GM21528 (cell line): ENCODE data around the gene DPF1.

Source experiments
- ATAC-seq: cut with Tn5 transposase; IDR thresholded peaks from one replicate; pipeline ENCODE4 v1.9.1; 2021; ENCODE audit warnings: mild to moderate bottlenecking, moderate library complexity; ENCODE audit not compliant: unreplicated experiment, low FRiP score

The DPF1 gene

DNA sequence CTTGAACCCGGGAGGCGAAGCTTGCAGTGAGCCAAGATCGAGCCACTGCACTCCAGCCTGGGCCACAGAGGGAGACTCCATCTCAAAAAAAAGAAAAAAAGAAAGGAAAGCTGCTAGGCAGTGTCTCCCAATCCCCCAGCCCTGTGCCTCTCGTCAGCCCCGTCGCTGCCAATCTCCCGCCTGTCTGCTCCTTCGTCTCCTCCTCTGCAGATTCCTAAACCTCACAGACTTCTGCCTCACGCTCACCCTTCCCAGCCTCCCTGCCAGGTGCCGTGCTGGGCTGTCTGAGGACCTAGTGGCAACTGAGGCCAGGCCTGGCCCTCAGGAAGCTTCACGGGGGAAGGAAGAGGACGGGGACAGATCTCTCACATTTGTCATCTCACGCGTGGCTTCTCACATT is 21.5 kb downstream of the DPF1 start:
- no peak for ATAC-seq

DNA sequence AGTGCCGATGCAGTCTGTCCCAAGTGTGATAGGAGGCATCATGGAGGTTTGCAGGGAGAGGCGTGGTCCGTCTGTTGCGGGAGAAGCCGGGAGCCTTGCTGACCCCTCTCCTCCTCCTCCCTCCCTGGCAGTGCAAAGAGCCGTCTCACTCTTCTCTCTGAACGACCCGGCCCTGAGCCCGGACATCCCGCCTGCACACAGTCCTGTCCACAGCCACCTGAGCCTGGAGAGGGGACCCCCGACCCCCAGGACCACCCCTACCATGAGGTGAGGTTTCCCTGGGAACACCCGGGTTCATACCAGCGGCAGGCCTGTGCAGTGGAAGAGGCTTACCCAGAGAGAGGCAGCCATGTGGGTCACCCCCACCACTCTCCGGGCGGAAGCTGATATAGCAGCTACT is 22.3 kb downstream of the DPF1 start:
- no peak for ATAC-seq

DNA sequence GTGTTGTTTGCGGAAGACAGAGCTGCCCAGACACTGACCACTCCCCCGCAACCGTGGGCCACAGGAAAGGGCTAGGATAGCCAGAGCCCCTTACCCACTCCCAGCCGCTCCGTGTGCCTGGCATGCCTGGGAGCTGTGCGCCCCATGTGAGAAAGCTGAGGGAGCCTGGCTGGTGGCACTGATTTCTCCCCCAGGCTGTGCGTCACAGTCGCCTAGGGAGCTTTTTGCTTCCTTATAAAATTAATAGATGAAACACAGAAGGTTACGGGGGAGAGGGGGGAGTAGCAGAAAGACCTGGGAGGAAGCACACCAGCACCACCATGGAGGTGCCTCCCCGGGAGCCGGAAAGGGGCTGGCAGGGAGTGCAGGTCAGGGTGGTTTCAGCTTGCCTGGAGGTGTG is 24.7 kb downstream of the DPF1 start:
- ATAC-seq, result no peak

DNA sequence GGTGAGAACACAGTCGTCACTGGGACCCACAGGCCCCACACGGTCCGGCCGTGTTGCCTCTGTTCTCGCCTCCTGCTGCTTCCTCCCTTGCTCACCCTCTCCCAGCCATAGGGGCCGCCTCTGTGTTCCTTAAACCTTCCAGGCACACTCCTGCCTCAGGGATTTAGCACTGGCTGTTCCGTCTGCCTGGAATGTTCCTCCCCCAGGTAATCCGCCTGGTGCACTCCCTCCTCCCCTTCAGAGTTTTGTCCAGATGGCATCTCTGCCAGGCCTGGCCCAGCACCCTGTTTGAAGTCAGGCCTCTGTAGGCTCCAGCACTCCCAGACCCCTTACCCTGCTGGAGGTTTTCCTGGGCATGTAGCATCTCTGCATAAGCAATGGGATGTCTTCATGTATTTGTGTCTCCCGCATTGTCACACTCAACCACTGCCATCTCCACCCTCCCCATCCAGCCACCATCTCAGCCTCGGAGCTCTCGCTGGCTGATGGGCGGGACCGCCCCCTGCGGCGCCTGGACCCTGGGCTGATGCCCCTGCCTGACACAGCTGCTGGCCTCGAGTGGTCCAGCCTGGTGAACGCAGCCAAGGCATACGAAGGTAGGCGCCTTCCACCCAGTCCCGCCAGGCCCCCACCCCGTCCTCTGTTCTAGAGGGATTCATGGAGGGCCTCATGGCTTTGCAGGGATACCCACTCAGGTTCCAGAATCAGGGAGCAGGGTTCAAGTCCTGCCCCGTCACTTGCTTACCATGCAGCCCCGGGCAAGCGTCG is 25.9 kb downstream of the DPF1 start:
- ATAC-seq, result no peak

DNA sequence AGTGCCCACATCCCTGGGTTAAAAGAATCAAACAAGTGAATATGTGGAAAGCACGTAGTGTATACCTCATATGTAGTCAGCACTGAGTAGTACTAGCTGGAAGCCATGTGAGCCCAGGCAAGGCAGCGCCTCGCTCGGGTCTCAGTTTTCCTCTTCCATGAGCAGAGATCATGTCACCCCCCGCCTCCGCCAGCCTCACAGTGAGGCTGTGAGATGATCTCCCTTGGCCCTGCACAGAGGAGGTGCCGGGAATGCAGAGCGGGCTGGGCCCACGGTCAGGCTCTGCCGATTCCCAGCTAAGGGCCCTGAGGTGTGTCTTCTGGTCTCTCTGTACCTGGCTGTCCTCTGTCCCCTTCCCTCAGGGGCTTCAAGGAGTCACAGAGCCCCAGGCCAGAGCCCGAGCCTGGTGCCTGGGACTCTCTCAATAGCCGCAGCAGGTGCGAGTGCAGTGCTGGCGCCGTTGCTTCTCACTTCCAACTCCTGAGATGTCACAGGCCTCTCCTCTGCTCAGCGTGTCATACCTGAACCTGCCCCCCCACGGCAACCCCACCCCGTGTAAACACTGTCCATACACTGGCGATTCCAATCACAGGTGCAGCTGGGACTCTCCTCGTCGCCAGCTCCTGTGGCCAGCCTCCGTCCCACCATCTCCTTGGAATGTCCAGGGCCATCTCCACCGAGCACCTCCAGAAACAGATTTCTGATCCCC is 26.9 kb downstream of the DPF1 start:
- no peak for ATAC-seq

DNA sequence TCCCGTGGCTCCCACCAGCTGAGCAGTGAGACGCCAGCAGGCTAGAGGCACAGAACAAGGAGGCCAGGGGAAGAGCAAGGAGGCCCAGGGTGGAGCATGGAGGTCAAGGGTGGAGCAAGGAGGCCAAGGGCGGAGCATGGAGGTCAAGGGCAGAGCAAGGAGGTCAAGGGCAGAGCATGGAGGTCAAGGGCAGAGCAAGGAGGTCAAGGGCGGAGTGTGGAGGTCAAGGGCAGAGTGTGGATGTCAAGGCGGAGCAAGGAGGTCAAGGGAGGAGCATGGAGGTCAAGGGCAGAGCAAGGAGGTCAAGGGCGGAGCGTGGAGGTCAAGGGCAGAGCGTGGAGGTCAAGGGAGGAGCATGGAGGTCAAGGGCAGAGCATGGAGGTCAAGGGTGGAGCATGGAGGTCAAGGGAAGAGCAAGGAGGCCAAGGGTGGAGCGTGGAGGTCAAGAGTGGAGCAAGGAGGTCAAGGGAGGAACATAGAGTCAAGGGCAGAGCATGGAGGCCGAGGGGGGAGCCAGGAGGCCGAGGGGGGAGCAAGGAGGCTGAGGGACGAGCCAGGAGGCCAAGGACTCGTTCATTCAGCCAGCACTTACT is 27.7 kb downstream of the DPF1 start:
- ATAC-seq, result no peak

DNA sequence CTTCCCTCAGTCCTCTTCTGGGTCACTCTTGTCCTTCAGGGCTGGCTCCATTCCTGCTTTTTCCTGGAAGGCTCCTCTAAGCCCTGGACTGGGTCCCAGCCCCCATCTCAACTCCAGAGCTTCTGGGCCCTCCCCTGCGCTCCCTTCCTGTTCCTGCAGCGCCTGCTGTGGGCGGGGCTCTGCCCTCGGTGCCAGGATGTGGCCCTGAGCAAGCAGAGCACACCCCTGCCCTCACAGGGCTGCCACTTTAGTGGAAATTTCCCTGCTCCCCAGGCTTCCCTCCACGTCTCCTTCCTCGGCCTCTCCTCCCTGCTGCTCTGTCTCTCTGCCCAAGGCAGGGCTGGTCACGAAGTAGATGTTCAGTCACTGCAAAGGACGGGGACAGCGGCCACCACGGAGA is 28.8 kb downstream of the DPF1 start:
- no peak for ATAC-seq

DNA sequence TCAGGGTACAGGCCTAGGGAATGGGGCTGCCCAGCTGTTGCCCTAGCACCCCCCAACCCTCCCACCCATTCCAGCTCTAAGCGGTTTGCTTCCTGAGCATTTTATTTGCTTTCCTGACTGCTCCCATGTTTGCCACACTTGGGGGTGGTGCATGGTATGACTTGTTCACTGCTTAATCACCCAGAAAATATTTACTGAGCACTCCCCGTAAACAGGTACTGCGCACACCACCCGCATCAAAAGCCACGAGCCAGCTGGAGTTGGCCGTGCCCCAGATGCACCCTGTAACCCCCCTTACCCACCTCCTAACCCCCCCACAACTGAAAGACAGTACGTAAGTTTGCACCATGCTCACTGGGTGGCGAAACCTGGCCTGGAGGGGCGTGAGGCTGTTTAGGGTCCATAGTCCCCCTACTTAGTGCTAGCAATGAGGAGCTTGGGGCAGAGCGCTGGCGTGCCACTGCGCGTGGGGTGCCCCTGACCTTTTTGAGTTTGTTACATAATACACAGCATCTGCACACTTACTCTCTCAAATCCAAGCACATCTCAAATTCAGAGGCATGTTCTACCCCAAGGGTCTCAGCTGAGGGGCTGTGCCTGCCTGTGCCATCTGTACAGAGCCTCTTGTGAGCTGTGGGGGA is 29.8 kb downstream of the DPF1 start:
- no peak for ATAC-seq

DNA sequence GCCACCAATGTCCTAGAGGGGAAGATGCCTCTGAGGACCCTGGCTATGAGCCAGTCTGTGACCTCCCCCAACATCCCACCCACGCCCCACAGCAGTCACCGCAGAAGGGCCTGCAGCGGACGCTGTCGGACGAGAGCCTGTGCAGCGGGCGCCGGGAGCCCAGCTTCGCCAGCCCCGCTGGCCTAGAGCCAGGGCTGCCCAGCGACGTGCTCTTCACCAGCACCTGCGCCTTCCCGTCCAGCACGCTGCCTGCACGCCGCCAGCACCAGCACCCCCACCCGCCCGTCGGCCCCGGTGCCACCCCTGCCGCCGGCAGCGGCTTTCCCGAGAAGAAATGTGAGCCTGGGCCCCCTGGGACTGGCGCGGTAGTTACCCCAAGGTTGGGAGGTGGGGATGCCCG is 30.6 kb downstream of the DPF1 start:
- no peak for ATAC-seq

DNA sequence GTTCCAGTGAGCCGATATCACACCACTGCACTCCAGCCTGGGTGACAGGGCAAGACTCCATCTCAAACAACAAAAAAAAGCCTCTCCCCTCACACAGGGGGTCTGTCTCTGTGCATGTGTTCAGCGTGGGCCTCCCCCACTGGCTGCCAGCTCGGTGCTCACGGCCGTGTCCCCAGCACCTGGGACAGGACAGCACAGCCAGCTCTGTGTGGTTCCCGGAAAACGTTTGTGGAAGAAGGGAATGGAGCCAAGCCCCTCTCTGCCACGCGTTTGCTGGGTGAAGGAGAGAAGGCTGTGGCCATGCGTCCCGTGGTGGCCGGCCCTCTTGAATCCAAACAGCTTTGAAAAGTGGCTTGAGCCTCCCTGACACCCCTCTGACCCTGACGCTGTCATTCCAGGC is 32.3 kb downstream of the DPF1 start:
- ATAC-seq, result no peak

DNA sequence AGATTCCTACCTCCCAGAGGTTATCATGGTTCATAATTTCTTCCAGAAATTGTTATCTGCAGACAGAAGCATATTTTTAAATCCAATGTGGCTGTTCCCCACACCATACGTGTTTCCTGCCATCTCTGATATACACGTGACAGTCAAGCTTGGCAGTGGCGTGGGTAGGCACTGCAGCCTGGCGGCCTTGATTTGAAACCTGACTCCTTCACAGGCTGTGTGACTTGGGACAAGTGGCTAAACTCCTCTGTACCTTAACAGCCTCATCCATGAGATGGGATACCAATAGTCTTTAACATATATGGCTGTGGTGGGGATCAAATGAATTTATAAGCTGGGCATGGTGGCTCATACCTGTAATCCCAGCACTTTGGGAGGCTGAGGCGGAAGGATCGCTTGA is 33.2 kb downstream of the DPF1 start:
- no peak for ATAC-seq

DNA sequence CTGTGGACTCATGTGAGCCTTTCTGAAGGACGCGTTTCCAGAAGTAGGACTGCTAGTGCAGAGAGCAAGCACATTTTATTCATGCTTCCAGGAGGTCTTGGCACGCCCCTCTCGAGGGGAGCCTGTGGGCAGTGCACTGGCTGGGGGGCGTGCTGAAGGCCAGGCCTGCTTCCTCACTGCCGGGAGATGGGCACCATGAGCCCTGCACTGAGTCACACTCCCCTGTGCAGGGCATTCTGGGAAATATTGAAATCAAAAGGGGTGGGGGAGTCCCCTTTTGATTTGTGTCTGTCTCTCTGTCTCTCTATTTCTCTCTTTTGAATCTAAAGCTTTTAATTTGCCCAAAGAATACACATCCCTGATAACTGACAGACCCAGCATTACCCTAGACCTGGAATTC is 34.0 kb downstream of the DPF1 start:
- no peak for ATAC-seq

DNA sequence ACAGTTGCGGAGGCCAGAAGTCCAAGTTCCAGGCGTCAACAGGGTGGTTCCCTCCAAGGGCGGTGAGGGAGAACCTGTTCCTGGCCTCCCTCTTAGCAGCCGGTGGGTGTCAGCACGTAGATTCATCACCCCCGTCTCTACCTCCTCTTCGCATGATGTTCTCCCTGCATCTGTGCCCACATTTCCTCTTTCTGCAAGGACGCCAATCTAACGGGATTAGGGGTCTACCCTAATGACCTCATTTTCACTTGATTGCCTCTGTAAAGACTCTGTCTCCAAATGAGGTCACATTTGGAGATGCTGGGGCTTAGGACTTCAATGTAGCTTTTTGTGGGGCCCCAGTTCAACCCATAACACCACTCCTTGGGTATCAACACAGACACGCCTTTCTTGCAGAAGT is 38.5 kb downstream of the DPF1 start:
- no peak for ATAC-seq

DNA sequence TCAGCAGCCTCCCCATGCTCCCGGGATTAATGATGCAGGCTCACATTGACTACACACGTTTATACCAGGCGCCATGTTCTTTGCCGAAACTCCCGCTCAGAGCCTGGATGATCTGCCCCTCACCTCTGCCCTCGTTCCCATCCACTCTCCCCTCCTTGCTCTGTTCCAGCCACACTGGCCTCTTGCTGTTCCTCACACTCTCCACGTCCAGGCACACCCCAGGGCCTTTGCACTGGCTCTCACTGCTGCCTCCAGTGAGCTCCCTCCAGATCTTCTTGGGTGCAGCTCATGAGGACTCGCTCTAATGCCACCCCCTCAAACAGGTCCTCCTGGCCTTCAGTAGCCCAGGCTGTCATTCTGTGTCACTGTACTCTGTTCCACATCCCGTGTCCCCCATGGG is 39.2 kb downstream of the DPF1 start:
- ATAC-seq, result no peak

DNA sequence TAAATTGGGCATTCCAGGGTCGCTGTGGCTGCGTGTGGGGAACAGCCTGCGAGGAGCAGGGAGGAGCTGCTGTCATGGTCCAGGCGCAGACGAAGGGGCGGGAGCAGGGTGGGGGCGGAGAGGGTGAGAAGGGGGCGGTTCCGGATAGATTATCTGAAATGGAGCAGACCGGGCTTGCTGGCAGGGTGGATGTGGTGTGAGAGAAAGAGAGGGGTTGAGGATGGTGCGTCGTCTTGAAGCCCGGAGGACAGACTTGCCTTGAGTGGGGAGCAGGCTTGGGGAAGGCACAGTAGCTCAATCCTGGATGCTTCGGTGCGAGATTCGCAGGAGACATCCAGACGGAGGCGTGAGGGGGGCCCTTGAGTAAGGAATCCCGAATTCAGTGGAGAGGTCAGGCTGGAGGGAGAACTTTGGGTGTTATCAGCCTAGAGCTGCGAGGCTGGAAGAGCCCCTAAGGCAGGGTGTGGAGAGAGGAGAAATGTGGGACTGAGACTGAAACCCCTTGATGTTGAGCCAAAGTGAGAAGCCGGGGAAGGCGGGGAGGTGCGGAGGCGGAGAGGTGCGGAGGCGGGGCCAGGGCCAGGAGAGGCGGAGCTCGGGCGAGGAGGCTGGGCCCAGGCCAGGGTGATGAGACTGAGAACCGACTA is 40.6 kb downstream of the DPF1 start:
- no peak for ATAC-seq

DNA sequence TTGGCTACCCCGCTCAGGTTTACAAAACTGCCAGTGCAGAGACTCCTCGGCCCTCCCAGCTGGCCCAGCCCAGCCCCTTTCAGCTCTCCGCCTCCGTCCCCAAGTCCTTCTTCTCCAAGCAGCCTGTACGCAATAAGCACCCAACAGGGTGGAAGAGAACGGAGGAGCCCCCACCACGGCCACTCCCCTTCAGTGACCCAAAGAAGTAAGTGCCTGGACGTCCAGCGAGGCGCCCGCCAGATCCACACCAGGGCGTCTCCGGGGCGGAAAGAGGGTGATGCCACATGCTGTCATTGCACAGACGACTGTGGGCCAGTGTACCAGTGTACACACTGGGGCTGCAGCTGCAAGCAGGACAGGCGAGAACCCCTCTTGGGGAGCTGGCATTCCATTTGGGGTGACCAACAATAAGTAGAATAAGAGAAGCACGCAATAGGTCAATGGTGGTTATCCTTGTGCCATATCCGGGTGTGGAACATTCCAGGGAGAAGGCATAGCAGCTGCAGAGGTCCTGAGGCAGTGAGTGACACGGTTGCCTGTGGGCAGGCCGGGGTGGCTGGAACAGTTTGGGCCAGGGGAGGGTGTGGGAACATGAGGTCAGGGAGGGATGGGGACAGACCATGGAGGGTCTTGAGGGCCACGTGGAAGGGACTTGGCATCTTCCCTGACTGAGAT is 41.3 kb downstream of the DPF1 start:
- ATAC-seq, result no peak

DNA sequence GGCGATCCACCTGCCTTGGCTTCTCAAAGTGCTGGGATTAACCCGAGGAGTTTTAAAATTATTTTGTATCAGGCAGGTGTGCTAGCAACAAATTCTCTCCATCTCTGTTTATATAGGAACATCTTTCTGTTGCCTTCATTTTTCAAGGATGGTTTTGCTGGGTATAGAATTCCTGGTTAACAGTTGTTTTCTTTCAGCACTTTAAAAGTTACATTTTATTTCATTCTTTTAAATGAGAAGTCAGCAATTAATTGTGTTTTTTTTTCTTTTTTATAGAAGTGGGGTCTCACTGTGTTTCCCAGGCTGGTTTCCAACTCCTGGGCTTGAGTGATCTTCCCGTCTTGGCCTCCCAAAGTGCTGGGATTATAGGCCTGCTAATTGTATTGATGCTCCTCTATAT is 44.0 kb downstream of the DPF1 start:
- no peak for ATAC-seq

DNA sequence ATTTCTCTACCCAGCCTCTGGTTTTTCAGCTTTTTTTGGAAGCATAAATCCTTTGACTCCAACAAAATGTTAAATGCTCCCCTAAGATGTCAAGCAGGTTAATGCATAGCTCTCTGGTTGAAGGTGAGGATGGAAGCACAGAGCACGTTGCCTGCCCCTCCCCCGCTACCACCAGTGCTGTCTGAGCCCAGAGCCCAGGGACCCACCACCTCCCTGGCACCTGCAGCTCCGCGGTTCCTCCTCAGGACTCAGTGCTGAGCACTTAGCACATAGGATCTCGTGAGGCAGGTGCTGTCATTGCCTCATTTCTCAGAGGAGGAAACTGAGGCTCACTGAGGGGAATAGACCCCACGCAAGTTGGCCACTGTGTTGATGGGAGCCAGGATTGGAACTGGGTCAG is 48.6 kb downstream of the DPF1 start:
- ATAC-seq, result no peak

DNA sequence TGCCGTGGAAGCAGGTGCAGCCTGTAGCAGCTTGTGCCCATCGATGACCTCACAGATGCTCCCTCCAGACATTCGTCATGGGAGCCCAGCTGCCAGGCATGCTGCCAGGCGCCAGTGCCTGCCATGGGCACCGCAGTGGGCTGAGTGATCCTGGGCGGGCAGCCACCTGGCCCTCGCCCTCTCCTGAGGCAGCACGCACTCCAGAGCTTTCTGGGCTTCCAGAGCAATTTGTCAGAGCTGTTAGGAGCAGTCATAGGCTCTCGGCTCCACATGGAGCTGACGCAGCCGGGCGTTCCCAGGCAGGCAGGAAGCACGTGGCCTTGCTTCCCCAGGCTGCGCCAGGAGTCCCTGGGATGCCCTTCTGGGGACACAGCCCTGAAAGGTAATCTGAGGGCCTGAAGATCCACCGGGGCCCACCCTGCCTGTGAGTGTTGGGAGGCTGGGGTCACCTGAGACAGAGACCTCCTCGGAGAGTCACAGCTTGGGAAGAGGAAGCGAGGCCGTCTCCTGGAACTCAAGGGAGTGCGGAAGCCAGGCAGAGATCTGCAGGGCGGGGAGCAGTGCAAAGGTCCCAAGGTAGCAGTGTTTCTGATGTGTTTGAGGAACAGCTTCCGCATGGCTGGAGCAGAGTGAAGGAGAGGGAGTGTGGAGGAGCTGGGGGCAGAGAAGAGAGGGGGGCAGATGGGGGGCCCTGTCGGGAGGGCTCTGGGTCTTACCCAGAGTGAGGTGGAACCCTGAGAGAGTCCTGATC is 50.6 kb downstream of the DPF1 start:
- no peak for ATAC-seq

DNA sequence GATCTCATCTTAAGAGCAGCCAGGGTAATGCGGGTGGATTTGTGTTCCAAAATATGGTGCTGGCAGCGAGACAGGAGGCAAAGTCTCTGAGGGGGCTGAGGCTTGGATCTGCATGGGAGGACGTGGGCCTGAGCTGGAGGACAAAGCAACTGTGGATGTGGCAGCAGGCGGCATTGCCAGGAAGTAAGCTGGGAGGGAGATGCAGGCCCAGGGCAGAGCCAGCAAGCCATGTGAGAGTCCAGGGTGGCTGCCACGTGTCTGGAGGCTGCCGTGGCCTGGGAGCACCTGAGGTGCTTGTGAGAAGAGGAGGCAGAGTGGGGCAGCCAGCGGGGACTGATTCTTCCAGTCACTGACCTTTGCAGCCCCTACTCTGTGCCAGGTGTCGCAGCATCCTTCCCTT is 52.0 kb downstream of the DPF1 start:
- ATAC-seq, result no peak
